Mucosa of descending colon (tissue), 3 donors: ENCODE measurements around the gene OR6C6. TPM values are rescaled to one million over a fixed set of nuclear protein-coding genes. Genes with fewer than 3 reads are reported as not detected.
"Not testable (repeated sequence)": the region's sequence is repeated elsewhere in the genome, so short reads cannot be mapped to it uniquely, and the experiment has no call there.

Experiments used
- ATAC-seq: fragments of 200-7000 bp; cut with Tn5 transposase; one replicate; pipeline ENCODE4 v1.9.1; 2020; ENCODE audit warnings: mild to moderate bottlenecking, moderate library complexity
- DNase-seq, 3 donors: peaks; one replicate each; pipeline ENCODE4 v3.0.0-alpha.2; 2020
- H3K36me3 ChIP-seq: fragments of 200-600 bp; one replicate; pipeline ENCODE4 v1.8.0; 2021; ENCODE audit warnings: low read depth, mild to moderate bottlenecking
- H3K4me1 ChIP-seq: fragments of 200-600 bp; one replicate; pipeline ENCODE4 v1.8.0; 2021; ENCODE audit warnings: low read depth, mild to moderate bottlenecking
- H3K4me3 ChIP-seq: fragments of 200-600 bp; one replicate; pipeline ENCODE4 v1.8.0; 2021; ENCODE audit warnings: mild to moderate bottlenecking
- H3K9me3 ChIP-seq: fragments of 200-600 bp; one replicate; pipeline ENCODE4 v1.8.0; 2021; ENCODE audit warnings: mild to moderate bottlenecking
- CTCF ChIP-seq: fragments of 200-600 bp; IDR thresholded peaks from one replicate; pipeline ENCODE4 v1.8.0; 2022; ENCODE audit warnings: antibody characterized with exemption, mild to moderate bottlenecking
- intact Hi-C, 2 donors: fragments of 100-400 bp; cut with DNase I in 1 of 2; cut with micrococcal nuclease in 1 of 2; formaldehyde crosslinking; loops; one replicate each; pipeline versions ENCODE4 v1.11.0 to v1.11.1; 2022; cut with DNase I, micrococcal nuclease
- long read RNA-seq, 2 donors: library from polyadenylated mRNA; unstranded; transcript quantifications; one replicate each; pipeline ENCODE4 v2.0.0, GENCODE V29; 2019 to 2021
- total RNA-seq, 3 donors: library from RNA; stranded (reverse); fragmentation: NEBNext Ultra II Directional in 2 of 3; extraction: Animal tissue kit (Norgen Biotek cat#: 25700) in 2 of 3; gene quantifications; one replicate each; pipeline versions ENCODE4 v1.2.1 to v1.2.4, GENCODE V29; 2021 to 2023
- donor health status: DM: no; HTN: no; CAD: no; lungs with moderate emphysema.
- donor health status: DM: no; HTN: no; CAD: no.
- donor health status: DM: no; HTN: yes; CAD: no.

OR6C6 gene
- total RNA-seq: not detected
- long read RNA-seq, donor 1: 0 reads
- long read RNA-seq, donor 2: 0 reads

- ATAC-seq (no peak), DNase-seq (no peak)
- Histone ChIP-seq H3K4me3 (no peak within 1 kb of the TSS), H3K9me3 (no peaks in the 10 kb centered on the region), H3K36me3 (no peaks in the 10 kb centered on the region), H3K4me1 (no peaks in the 10 kb centered on the region)
- intact Hi-C loops: no loop called here
- TF ChIP-seq CTCF: no peak
Measured at GRCh38 chr12:55296469-55296868, at the start of gene OR6C6. OR6C6 (minus strand) TSS chr12:55296569; CDS start chr12:55295232, 1,337 bp downstream.

- H3K9me3 ChIP-seq: no peaks in the 10 kb centered on the region
- H3K4me1 ChIP-seq: no peaks in the 10 kb centered on the region
- no peak overlapping the region for H3K4me3 ChIP-seq
- DNase-seq: peak in 1 of 3 donors; percentile 13
- ATAC-seq: no peak
- no peak for TF ChIP-seq CTCF
- intact Hi-C loops: no loop called here
- no peaks in the 10 kb centered on the region for H3K36me3 ChIP-seq
Measured at GRCh38 chr12:55336002-55336401, 39.6 kb upstream of the OR6C6 start.

GRCh38 chr12:55330446-55330845 is 34.1 kb upstream of the OR6C6 start, which contains the start of gene OR6C3:
OR6C3 (plus strand) TSS chr12:55330746; CDS start chr12:55331701, 955 bp downstream.
- ATAC-seq: no peak
- DNase-seq: no peak
- intact Hi-C loops: no loop called here

GRCh38 chr12:55325801-55326200 is 29.4 kb upstream of the OR6C6 start:
- ATAC-seq, H3K4me3 ChIP-seq, intact Hi-C loops: not testable (repeated sequence)

More at GRCh38 chr12:55330446-55330845, 34.1 kb upstream of the OR6C6 start, which contains the start of gene OR6C3:
- TF ChIP-seq CTCF: no peak
- H3K4me1 ChIP-seq: no peaks in the 10 kb centered on the region
- H3K4me3 ChIP-seq: no peak within 1 kb of the TSS
- H3K9me3 ChIP-seq: no peaks in the 10 kb centered on the region
- no peaks in the 10 kb centered on the region for H3K36me3 ChIP-seq

GRCh38 chr12:55320201-55320600 is 23.8 kb upstream of the OR6C6 start:
- H3K36me3 ChIP-seq: no peaks in the 10 kb centered on the region
- DNase-seq: no peak
- TF ChIP-seq CTCF: no peak
- H3K4me1 ChIP-seq: no peaks in the 10 kb centered on the region
- no peak overlapping the region for H3K4me3 ChIP-seq
- H3K9me3 ChIP-seq: no peaks in the 10 kb centered on the region
- no peak for ATAC-seq
- intact Hi-C loops: no loop called here

More at GRCh38 chr12:55325801-55326200, 29.4 kb upstream of the OR6C6 start:
- H3K36me3 ChIP-seq, DNase-seq, H3K9me3 ChIP-seq, H3K4me1 ChIP-seq: not testable (repeated sequence)

GRCh38 chr12:55314043-55314442 is 17.7 kb upstream of the OR6C6 start, which contains the start of gene OR6C1:
OR6C1 (plus strand) TSS chr12:55314343; CDS start chr12:55320600, 6,257 bp downstream.
- intact Hi-C loops: no loop called here
- no peaks in the 10 kb centered on the region for H3K9me3 ChIP-seq
- no peak for TF ChIP-seq CTCF
- no peak for DNase-seq
- H3K4me1 ChIP-seq: no peaks in the 10 kb centered on the region
- H3K36me3 ChIP-seq: no peaks in the 10 kb centered on the region
- no peak within 1 kb of the TSS for H3K4me3 ChIP-seq
- ATAC-seq: no peak
